Measurements from ENCODE around the gene FLVCR1. TPM values are rescaled to one million over a fixed set of nuclear protein-coding genes. Genes with fewer than 3 reads are reported as not detected.

The FLVCR1 gene
- total RNA-seq, 1 donor from 2014 or later = 4.9 TPM

DNA sequence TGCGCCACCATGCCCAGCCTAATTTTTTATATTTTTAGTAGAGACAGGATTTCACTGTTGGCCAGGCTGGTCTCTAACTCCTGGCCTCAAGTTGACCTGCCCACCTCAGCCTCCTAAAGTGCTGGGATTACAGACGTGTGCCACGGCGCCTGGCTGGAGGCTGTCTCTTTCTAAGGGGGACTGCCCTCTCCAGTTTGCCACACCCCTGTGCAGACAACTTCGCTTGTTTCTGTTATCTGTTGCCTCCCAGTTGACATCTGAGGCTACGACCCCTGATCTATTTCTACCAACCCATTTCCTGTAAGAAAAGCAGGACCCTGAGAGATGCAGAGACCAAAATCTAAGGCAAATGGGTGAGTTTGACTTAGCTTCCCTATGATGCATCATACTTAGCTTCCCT is 68.3 kb downstream of the FLVCR1 start:
- no peaks in the 10 kb centered on the region for H3K9me3 Mint-ChIP-seq (ENCODE audit: unreplicated experiment)
- peaks cover 3% of the 10 kb centered on the region for H3K4me1 Mint-ChIP-seq (ENCODE audit: unreplicated experiment)
- no peak overlapping the region for H3K27ac Mint-ChIP-seq (ENCODE audit: unreplicated experiment)
- H3K4me3 Mint-ChIP-seq (ENCODE audit: unreplicated experiment) = no peak overlapping the region
- peaks cover 10% of the 10 kb centered on the region for H3K27me3 Mint-ChIP-seq (ENCODE audit: unreplicated experiment)
- TF ChIP-seq, protein P1, sequence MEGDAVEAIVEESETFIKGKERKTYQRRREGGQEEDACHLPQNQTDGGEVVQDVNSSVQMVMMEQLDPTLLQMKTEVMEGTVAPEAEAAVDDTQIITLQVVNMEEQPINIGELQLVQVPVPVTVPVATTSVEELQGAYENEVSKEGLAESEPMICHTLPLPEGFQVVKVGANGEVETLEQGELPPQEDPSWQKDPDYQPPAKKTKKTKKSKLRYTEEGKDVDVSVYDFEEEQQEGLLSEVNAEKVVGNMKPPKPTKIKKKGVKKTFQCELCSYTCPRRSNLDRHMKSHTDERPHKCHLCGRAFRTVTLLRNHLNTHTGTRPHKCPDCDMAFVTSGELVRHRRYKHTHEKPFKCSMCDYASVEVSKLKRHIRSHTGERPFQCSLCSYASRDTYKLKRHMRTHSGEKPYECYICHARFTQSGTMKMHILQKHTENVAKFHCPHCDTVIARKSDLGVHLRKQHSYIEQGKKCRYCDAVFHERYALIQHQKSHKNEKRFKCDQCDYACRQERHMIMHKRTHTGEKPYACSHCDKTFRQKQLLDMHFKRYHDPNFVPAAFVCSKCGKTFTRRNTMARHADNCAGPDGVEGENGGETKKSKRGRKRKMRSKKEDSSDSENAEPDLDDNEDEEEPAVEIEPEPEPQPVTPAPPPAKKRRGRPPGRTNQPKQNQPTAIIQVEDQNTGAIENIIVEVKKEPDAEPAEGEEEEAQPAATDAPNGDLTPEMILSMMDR (IDR thresholded peaks at IDR 0.05) = no peak
- no peak for DNase-seq (ENCODE audit: extremely low spot score, unreplicated experiment)
- H3K36me3 Mint-ChIP-seq (ENCODE audit: unreplicated experiment) = no peaks in the 10 kb centered on the region

GRCh38 chr1:212928323-212929291 is 70.5 kb downstream of the FLVCR1 start:
- no peak for DNase-seq (ENCODE audit: extremely low spot score, unreplicated experiment)
- Mint-ChIP-seq H3K27ac (ENCODE audit: unreplicated experiment) (no peak overlapping the region), H3K4me3 (ENCODE audit: unreplicated experiment) (no peak overlapping the region), H3K4me1 (ENCODE audit: unreplicated experiment) (peaks cover 3% of the 10 kb centered on the region), H3K27me3 (ENCODE audit: unreplicated experiment) (peaks cover 10% of the 10 kb centered on the region), H3K9me3 (ENCODE audit: unreplicated experiment) (no peaks in the 10 kb centered on the region), H3K36me3 (ENCODE audit: unreplicated experiment) (no peaks in the 10 kb centered on the region)
- TF ChIP-seq, protein P1 (IDR thresholded peaks at IDR 0.05) = no peak

DNA sequence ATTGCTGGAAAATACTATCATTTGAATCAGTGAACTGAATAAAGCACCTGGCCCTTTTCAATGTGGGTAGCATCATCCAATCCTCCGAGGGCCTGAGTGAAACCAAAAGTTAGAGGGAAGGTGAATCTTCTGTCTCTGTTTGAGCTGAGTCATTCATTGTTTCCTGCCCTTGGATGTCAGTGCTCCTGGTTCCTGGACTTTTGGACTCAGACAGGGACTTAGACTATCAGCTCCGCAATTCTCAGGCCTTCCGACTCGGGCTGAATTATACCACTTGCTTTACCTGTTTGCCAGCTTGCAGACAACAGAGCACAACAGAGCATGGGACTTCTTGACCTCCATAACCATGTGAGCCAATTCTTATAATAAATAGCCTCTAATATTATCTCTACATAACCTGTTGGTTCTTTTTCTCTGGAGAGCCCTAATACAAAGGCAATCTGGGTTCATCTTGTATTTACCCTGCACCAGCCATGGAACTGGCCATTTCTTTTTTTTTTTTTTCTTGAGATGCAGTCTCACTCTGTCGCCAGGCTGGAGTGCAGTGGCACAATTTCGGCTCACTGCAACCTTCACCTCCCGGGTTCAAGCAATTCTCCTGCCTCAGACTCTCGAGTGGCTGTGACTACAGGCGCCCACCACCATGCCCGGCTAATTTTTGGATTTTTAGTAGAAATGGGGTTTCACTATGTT is 73.1 kb downstream of the FLVCR1 start:
- no peak for DNase-seq (ENCODE audit: extremely low spot score, unreplicated experiment)
- Mint-ChIP-seq H3K4me1 (ENCODE audit: unreplicated experiment) (no peaks in the 10 kb centered on the region), H3K27me3 (ENCODE audit: unreplicated experiment) (peaks cover 4% of the 10 kb centered on the region), H3K4me3 (ENCODE audit: unreplicated experiment) (no peak overlapping the region), H3K27ac (ENCODE audit: unreplicated experiment) (no peak overlapping the region), H3K9me3 (ENCODE audit: unreplicated experiment) (no peaks in the 10 kb centered on the region), H3K36me3 (ENCODE audit: unreplicated experiment) (no peaks in the 10 kb centered on the region)
- TF ChIP-seq, protein P1 (IDR thresholded peaks at IDR 0.05) = no peak

DNA sequence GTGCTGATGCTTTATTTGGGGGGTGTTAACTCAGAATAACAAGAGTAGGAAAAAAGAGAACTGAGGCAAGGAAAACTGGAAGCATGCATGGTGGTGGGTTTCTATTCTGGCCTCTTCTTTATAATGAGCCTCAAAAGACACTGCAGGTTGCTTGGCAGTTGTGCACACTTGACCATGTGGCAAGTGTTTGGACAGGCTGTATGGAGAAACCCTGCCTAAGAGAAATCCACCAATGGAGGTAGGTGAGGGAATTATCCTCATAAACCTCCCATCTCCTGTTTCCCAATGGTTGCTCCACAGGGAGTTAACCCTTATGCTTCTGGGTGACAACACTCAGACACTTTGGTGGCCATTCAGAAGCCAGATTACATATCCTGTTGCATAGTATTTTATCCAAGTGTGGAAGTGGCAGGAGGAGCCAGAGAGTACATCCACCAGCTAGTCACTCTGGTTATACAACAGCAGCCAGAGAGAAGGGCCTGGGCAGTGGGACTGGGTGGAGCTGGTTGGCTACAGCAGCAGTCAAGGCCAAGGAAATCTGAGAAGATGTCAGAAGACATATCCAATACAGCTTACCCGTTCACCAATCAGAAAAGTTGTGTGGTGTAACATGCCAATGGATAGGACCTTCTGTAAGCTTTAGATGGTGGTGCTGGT is 75.9 kb downstream of the FLVCR1 start:
- Mint-ChIP-seq H3K4me3 (ENCODE audit: unreplicated experiment) (no peak overlapping the region), H3K27me3 (ENCODE audit: unreplicated experiment) (peaks cover 4% of the 10 kb centered on the region)

More for the DNA sequence above, 75.9 kb downstream of the FLVCR1 start:
- Mint-ChIP-seq H3K9me3 (ENCODE audit: unreplicated experiment) (no peaks in the 10 kb centered on the region), H3K36me3 (ENCODE audit: unreplicated experiment) (no peaks in the 10 kb centered on the region), H3K27ac (ENCODE audit: unreplicated experiment) (no peak overlapping the region), H3K4me1 (ENCODE audit: unreplicated experiment) (no peaks in the 10 kb centered on the region)
- DNase-seq (ENCODE audit: extremely low spot score, unreplicated experiment) = no peak
- TF ChIP-seq, protein P1 (IDR thresholded peaks at IDR 0.05) = no peak

Measured in osteocyte (in vitro differentiated cells).